WTC11 (cell line): ENCODE data around the gene VMAC. TPM values are rescaled to one million over a fixed set of nuclear protein-coding genes. Genes with fewer than 3 reads are reported as not detected.

ENCODE experiments used
- ATAC-seq: fragments of 200-7000 bp; cut with Tn5 transposase; 2 replicates; pipeline ENCODE4 v1.10.0; 2021; ENCODE audit warnings: mild to moderate bottlenecking, moderate library complexity
- CTCF ChIA-PET: fragments of 300-600 bp; sonication (Branson Sonifier 250); formaldehyde crosslinking; loops from one replicate; lab custom pipeline; 2021; ENCODE audit warnings: antibody characterized with exemption; lab: Charles Lee
- POLR2A ChIA-PET: fragments of 350-600 bp; sonication (Branson Sonifier 250); formaldehyde crosslinking; loops from one replicate; lab custom pipeline; 2021; ENCODE audit warnings: antibody characterized with exemption; lab: Charles Lee
- DNase-seq: peaks from one replicate; pipeline ENCODE4 v3.0.0; 2021; ENCODE audit warnings: low spot score
- H3K27ac Mint-ChIP-seq: 2 replicates; pipeline ENCODE4 v1.8.0; 2021; ENCODE audit warnings: mixed read lengths
- H3K27me3 Mint-ChIP-seq: 2 replicates; pipeline ENCODE4 v1.8.0; 2021; ENCODE audit warnings: low read depth, mild to moderate bottlenecking, moderate library complexity, mixed read lengths
- H3K36me3 Mint-ChIP-seq: 2 replicates; pipeline ENCODE4 v1.8.0; 2021; ENCODE audit warnings: mixed read lengths
- H3K4me1 Mint-ChIP-seq: 2 replicates; pipeline ENCODE4 v1.8.0; 2022; ENCODE audit warnings: mixed read lengths
- H3K4me3 Mint-ChIP-seq: 2 replicates; pipeline ENCODE4 v1.8.0; 2021; ENCODE audit warnings: mild to moderate bottlenecking, moderate library complexity, mixed read lengths
- H3K9me3 Mint-ChIP-seq: 2 replicates; pipeline ENCODE4 v1.8.0; 2021; ENCODE audit warnings: mixed read lengths
- ESRRA ChIP-seq: sonication (generic); formaldehyde crosslinking; IDR thresholded peaks from 2 replicates; pipeline ENCODE4 v1.8.1; 2022; ENCODE audit warnings: mild to moderate bottlenecking, missing genetic modification reagents, borderline replicate concordance
- FOXK1 ChIP-seq: sonication (generic); formaldehyde crosslinking; IDR thresholded peaks from 2 replicates; pipeline ENCODE4 v1.8.0; 2022; ENCODE audit warnings: mild to moderate bottlenecking, moderate library complexity, missing genetic modification reagents
- GRHL2 ChIP-seq: fragments of 250-450 bp; sonication (Bioruptor Pico); IDR thresholded peaks from 2 replicates; pipeline ENCODE4 v1.8.0; 2022; ENCODE audit warnings: mild to moderate bottlenecking, moderate library complexity; ENCODE audit not compliant: insufficient replicate concordance, severe bottlenecking
- GTF2I ChIP-seq: fragments of 250-450 bp; sonication (Bioruptor Pico); conservative IDR thresholded peaks from 2 replicates; pipeline ENCODE4 v1.4.0; 2021; ENCODE audit warnings: mild to moderate bottlenecking
- IRF1 ChIP-seq: sonication (generic); formaldehyde crosslinking; IDR thresholded peaks from 2 replicates; pipeline ENCODE4 v1.8.0; 2023; ENCODE audit warnings: missing genetic modification reagents
- JUN ChIP-seq: sonication (generic); formaldehyde crosslinking; IDR thresholded peaks from 2 replicates; pipeline ENCODE4 v1.8.0; 2023; ENCODE audit warnings: mild to moderate bottlenecking, missing genetic modification reagents
- MXD4 ChIP-seq: fragments of 250-450 bp; sonication (Bioruptor Pico); IDR thresholded peaks from 2 replicates; pipeline ENCODE4 v1.8.0; 2021; ENCODE audit warnings: mild to moderate bottlenecking, moderate library complexity, borderline replicate concordance
- NFATC4 ChIP-seq: fragments of 250-450 bp; sonication (Bioruptor Pico); IDR thresholded peaks from 2 replicates; pipeline ENCODE4 v1.9.0; 2021; ENCODE audit warnings: mild to moderate bottlenecking
- NFE2L1 ChIP-seq: sonication (generic); formaldehyde crosslinking; IDR thresholded peaks from 2 replicates; pipeline ENCODE4 v1.8.1; 2023; ENCODE audit warnings: missing genetic modification reagents
- PRDM15 ChIP-seq: sonication (generic); formaldehyde crosslinking; IDR thresholded peaks from 2 replicates; pipeline ENCODE4 v1.8.0; 2022; ENCODE audit warnings: missing genetic modification reagents
- PREB ChIP-seq: sonication (generic); formaldehyde crosslinking; IDR thresholded peaks from 2 replicates; pipeline ENCODE4 v1.8.1; 2022; ENCODE audit warnings: mild to moderate bottlenecking, missing genetic modification reagents, moderate library complexity, borderline replicate concordance
- SMAD3 ChIP-seq: sonication (generic); formaldehyde crosslinking; IDR thresholded peaks from 2 replicates; pipeline ENCODE4 v1.8.0; 2022; ENCODE audit warnings: missing genetic modification reagents, mild to moderate bottlenecking, borderline replicate concordance
- STAT6 ChIP-seq: sonication (generic); formaldehyde crosslinking; conservative IDR thresholded peaks from 2 replicates; pipeline ENCODE4 v1.8.1; 2023; ENCODE audit warnings: mild to moderate bottlenecking, low read depth, missing genetic modification reagents, moderate library complexity
- USF1 ChIP-seq: sonication (generic); formaldehyde crosslinking; IDR thresholded peaks from 2 replicates; pipeline ENCODE4 v1.8.0; 2022; ENCODE audit warnings: mild to moderate bottlenecking, missing genetic modification reagents
- ZBTB43 ChIP-seq: sonication (generic); formaldehyde crosslinking; IDR thresholded peaks from 2 replicates; pipeline ENCODE4 v1.8.1; 2023; ENCODE audit warnings: mild to moderate bottlenecking, missing genetic modification reagents
- ZNF317 ChIP-seq: sonication (generic); formaldehyde crosslinking; IDR thresholded peaks from 2 replicates; pipeline ENCODE4 v1.8.1; 2023; ENCODE audit warnings: low read depth, mild to moderate bottlenecking, moderate library complexity, missing genetic modification reagents, borderline replicate concordance
- ZNF425 ChIP-seq: fragments of 250-450 bp; sonication (Bioruptor Pico); conservative IDR thresholded peaks from 2 replicates; pipeline ENCODE4 v1.9.0; 2021; ENCODE audit warnings: mild to moderate bottlenecking
- ZNF512 ChIP-seq: sonication (generic); formaldehyde crosslinking; IDR thresholded peaks from 2 replicates; pipeline ENCODE4 v1.8.1; 2022; ENCODE audit warnings: missing genetic modification reagents, borderline replicate concordance
- total RNA-seq: library from RNA; stranded (reverse); gene quantifications from 3 replicates; pipeline ENCODE4 v1.2.3, GENCODE V29; 2021

Gene VMAC
- total RNA-seq, 1 experiment from 2014 or later, result 2.5 TPM

GRCh38 chr19:5857203-5858081, 47.2 kb upstream of the VMAC start:
- CTCF ChIA-PET, result interaction anchor here (3.3 kb wide), 1 partner anchor 53 kb away, joined by 16 read pairs; no protein-coding TSS in a partner anchor
- no peaks in the 10 kb centered on the region for H3K36me3 Mint-ChIP-seq
- POLR2A ChIA-PET, result no interaction called here
- DNase-seq (no peak), ATAC-seq (no peak)
- no peak for TF ChIP-seq SMAD3 (CRISPR knock-in tag)
- no peak for TF ChIP-seq PRDM15 (CRISPR knock-in tag)
- no peak for TF ChIP-seq FOXK1 (CRISPR knock-in tag)
- TF ChIP-seq NFE2L1 (CRISPR knock-in tag), result no peak
- no peak for TF ChIP-seq MXD4 (CRISPR knock-in tag)
- TF ChIP-seq STAT6, result no peak
- no peak for TF ChIP-seq GRHL2 (CRISPR knock-in tag)
- no peak for TF ChIP-seq IRF1
- TF ChIP-seq ZBTB43 (CRISPR knock-in tag), result no peak
- H3K4me3 Mint-ChIP-seq, result no peak overlapping the region
- H3K27ac Mint-ChIP-seq, result no peak overlapping the region
- H3K4me1 Mint-ChIP-seq, result no peaks in the 10 kb centered on the region
- no peaks in the 10 kb centered on the region for H3K9me3 Mint-ChIP-seq
- peaks cover 9% of the 10 kb centered on the region for H3K27me3 Mint-ChIP-seq

GRCh38 chr19:5863030-5863665, 41.5 kb upstream of the VMAC start:
- H3K27me3 Mint-ChIP-seq, result peaks cover 9% of the 10 kb centered on the region
- H3K4me3 Mint-ChIP-seq, result no peak overlapping the region
- H3K9me3 Mint-ChIP-seq, result no peaks in the 10 kb centered on the region
- no peaks in the 10 kb centered on the region for H3K4me1 Mint-ChIP-seq
- ChIA-PET CTCF (no interaction called here), POLR2A (no interaction called here)
- no peak overlapping the region for H3K27ac Mint-ChIP-seq
- no peaks in the 10 kb centered on the region for H3K36me3 Mint-ChIP-seq
- DNase-seq (no peak), ATAC-seq (no peak)
- TF ChIP-seq NFATC4 (CRISPR knock-in tag) (no peak), ZNF317 (CRISPR knock-in tag) (no peak), USF1 (CRISPR knock-in tag) (no peak), GTF2I (CRISPR knock-in tag) (no peak), ZNF425 (CRISPR knock-in tag) (no peak), PREB (no peak), ZNF512 (CRISPR knock-in tag) (no peak), ESRRA (CRISPR knock-in tag) (no peak), JUN (CRISPR knock-in tag) (no peak), NFE2L1 (CRISPR knock-in tag) (no peak)
